ENCODE measurements around the gene PCBP2. TPM values are rescaled to one million over a fixed set of nuclear protein-coding genes. Genes with fewer than 3 reads are reported as not detected.

Gene PCBP2
- total and polyA plus RNA-seq, 2 of the 4 experiments (the other 2 are of a cell fraction), result 190 to 586 TPM

- H3K27ac ChIP-seq (ENCODE audit: insufficient read depth, low read length), result no peak overlapping the region
- no peak overlapping the region for H3K18ac ChIP-seq (ENCODE audit: low read depth, low read length)
- peak overlapping the region; percentile 5 for H2AK9ac ChIP-seq (replicated peaks; ENCODE audit: low read depth, low read length, poor library complexity)
- H3K4me1 ChIP-seq (ENCODE audit: control insufficient read depth, insufficient read depth, low read length), result peaks cover 12% of the 10 kb centered on the region
- ChIA-PET POLR2A (ENCODE audit: unreplicated experiment) (no interaction called here), CTCF (interaction anchor here (1.2 to 1.7 kb wide), 2 partner anchors 10 to 27 kb away, joined by 3 to 14 read pairs; no protein-coding TSS in a partner anchor)
- H3K79me1 ChIP-seq (ENCODE audit: low read depth in 1 of 2, low read length in 2 of 2), result peaks cover 29 to 88% of the 10 kb centered on the region in 2 experiments
- in situ Hi-C loops (cut with MboI; ENCODE audit: low sequenced_read_pairs), result no loop called here
- no peak overlapping the region for H3K23ac ChIP-seq (ENCODE audit: low read depth, low read length)
- intact Hi-C loops (cut with micrococcal nuclease), result no loop called here
- no peak overlapping the region for H3K4me3 ChIP-seq (ENCODE audit: insufficient read depth, low read depth, low read length)
- H3K4me2 ChIP-seq (ENCODE audit: low read depth, low read length), result no peak overlapping the region
- no peak overlapping the region for H2BK5ac ChIP-seq (ENCODE audit: low read depth, low read length, poor library complexity, severe bottlenecking)
- H2AK5ac ChIP-seq (ENCODE audit: low read depth, low read length), result no peak overlapping the region
- no CpG with 5 or more reads among the region's 9 CpGs for WGBS, 2 experiments (ENCODE audit: extremely low coverage in 2 of 2, insufficient read length in 1 of 2)
- H3K9me3 ChIP-seq (ENCODE audit: control insufficient read depth, insufficient read depth, low read length), result no peaks in the 10 kb centered on the region
- no peak overlapping the region for H3K4ac ChIP-seq (ENCODE audit: low read depth, low read length)
- no peaks in the 10 kb centered on the region for H3K27me3 ChIP-seq (ENCODE audit: control insufficient read depth, insufficient read depth, low read length)
- no peak overlapping the region for H4K5ac ChIP-seq (ENCODE audit: low read depth, low read length)
- dilution Hi-C loops (cut with HindIII; ENCODE audit: low sequenced_read_pairs, unreplicated experiment), result no loop called here
- H3K9ac ChIP-seq (ENCODE audit: low read depth, low read length), result no peak overlapping the region
- no peak overlapping the region for H3K14ac ChIP-seq (replicated peaks; ENCODE audit: low read depth, low read length)
- ATAC-seq (ENCODE audit: low read depth), result peak; percentile 5; the same call in 1 of the 2 replicates
- no peak overlapping the region for H4K91ac ChIP-seq (ENCODE audit: insufficient read depth, low read depth, low read length)
- no TSS peak for BruUV-seq (replicated peaks)
- no peak overlapping the region for H4K8ac ChIP-seq (ENCODE audit: low read depth in 2 of 2, low read length in 2 of 2)
- peaks cover 86% of the 10 kb centered on the region for H4K20me1 ChIP-seq (ENCODE audit: insufficient read depth, low read length)
- DNase-seq, result no peak
- no peak overlapping the region for H2BK15ac ChIP-seq (ENCODE audit: low read depth, low read length)
- H3K36me3 ChIP-seq (ENCODE audit: control insufficient read depth, insufficient read depth, low read length), result peaks cover 79% of the 10 kb centered on the region
- peaks cover 16% of the 10 kb centered on the region; the same call in 1 of the 2 replicates for H3K9me1 ChIP-seq (ENCODE audit: insufficient read depth, low read length)
- no peak overlapping the region for H2AFZ ChIP-seq (replicated peaks; ENCODE audit: low read length, poor library complexity)
- TF ChIP-seq CEBPB (IDR thresholded peaks at IDR 0.05; ENCODE audit: low read depth, low read length) (no peak), RAD21 (IDR thresholded peaks at IDR 0.05; ENCODE audit: low read length) (peak; percentile 9; the same call in 1 of the 2 replicates), CTCF (conservative IDR thresholded peaks at IDR 0.05; ENCODE audit: low read depth, low read length) (peak; percentile 17; the same call in 1 of the 2 replicates), RFX5 (IDR thresholded peaks at IDR 0.05; ENCODE audit: low read depth, low read length) (no peak), MXI1 (IDR thresholded peaks at IDR 0.05; ENCODE audit: borderline replicate concordance, low read depth, low read length) (no peak), MAZ (IDR thresholded peaks at IDR 0.05; ENCODE audit: borderline replicate concordance, low read depth, low read length) (no peak), FOS (IDR thresholded peaks at IDR 0.05; ENCODE audit: low read depth, low read length) (no peak), ELK1 (IDR thresholded peaks at IDR 0.05; ENCODE audit: borderline replicate concordance, low read depth, low read length) (no peak), SMC3 (IDR thresholded peaks at IDR 0.05; ENCODE audit: low read depth, low read length) (no peak)
- H3K56ac ChIP-seq (ENCODE audit: extremely low read depth, insufficient read depth, low read length), result no peak overlapping the region
- H2BK20ac ChIP-seq (ENCODE audit: low read depth, low read length), result no peak overlapping the region
- no peak overlapping the region for H2BK120ac ChIP-seq (ENCODE audit: low read depth, low read length)
These were observed 30.2 kb downstream of the PCBP2 start for GRCh38 chr12:53481939-53482586.

Data from IMR-90 (cell line).